GM21360 (cell line): ENCODE data around the gene ANTXR1.
"Not testable (repeated sequence)": the region's sequence is repeated elsewhere in the genome, so short reads cannot be mapped to it uniquely, and the experiment has no call there.

ENCODE experiments used
- ATAC-seq: cut with Tn5 transposase; IDR thresholded peaks from one replicate; pipeline ENCODE4 v1.9.1; 2021; ENCODE audit warnings: mild to moderate bottlenecking, moderate library complexity; ENCODE audit not compliant: unreplicated experiment

Gene ANTXR1

DNA sequence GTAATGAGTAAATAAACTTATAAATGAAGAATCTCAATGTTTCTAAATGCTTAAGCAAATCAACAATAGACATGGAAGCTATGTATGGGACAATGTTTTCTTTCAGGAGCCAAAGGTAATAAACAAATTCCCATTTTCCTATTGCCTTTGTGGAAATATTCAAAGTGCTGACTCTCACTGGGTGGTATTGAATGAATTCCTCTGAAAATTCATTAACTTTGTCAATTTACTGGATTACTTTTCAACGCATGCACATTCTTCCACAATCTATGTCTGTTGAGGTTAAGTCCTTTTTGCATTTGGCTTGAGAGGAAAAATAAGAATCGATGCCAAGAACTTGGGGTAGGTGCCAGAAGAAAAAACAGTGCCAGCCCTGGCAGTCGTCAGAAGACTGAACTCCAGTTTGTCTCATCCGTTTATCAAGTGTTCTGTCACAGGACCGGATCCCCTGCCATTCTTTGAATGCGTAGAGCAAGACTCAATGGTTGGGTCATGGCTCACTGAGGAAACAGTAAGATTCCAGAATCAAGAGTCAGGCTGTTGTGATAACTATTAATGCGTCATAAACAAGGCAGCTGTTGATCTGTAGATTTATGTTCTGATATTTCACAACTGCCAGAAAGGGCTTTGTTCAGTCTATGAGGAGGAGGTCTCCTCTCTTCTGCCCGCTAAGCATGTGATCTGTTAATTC, 240.8 kb downstream of the ANTXR1 start:
- no peak for ATAC-seq

GRCh38 chr2:69255760-69256159, 242.8 kb downstream of the ANTXR1 start:
- ATAC-seq: no peak

- not testable (repeated sequence) for ATAC-seq
These were observed 247.1 kb downstream of the ANTXR1 start for GRCh38 chr2:69259994-69260591.

DNA sequence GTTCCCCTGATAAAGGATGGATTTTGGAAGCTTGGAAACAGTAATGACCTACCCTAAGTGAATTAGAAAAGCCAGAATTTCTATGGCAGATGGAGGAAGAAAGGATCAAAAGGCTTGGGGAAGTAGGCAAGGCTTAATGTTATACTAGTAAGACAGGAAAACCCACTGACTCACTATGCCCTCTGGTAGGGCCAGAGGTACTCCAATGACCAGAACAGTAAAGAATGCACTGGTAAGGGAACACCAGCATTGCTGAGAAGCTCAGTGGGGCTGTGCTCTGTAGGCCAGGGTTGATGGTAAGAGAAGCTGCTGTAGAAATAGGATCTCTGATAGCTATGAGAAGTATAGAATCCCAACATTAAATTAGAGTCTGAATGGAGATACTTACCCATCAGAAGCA, 247.7 kb downstream of the ANTXR1 start:
- no peak for ATAC-seq

DNA sequence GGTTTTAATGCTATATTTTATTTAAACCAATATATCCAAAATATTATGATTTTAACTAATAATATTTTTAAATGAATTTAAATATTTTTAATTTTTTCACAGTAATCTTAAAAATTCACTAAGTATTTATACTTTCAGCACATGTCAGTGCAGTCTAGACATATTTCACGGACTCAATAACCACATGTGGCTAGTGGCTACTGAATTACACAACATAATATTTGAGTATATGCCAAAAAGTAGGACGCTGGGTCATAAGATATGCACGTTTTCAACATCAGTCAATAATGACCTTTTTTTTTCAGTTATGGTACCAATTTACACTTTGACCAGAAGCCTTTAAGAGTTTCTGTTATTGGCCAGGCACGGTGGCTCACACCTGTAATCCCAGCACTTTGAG, 256.4 kb downstream of the ANTXR1 start:
- no peak for ATAC-seq

DNA sequence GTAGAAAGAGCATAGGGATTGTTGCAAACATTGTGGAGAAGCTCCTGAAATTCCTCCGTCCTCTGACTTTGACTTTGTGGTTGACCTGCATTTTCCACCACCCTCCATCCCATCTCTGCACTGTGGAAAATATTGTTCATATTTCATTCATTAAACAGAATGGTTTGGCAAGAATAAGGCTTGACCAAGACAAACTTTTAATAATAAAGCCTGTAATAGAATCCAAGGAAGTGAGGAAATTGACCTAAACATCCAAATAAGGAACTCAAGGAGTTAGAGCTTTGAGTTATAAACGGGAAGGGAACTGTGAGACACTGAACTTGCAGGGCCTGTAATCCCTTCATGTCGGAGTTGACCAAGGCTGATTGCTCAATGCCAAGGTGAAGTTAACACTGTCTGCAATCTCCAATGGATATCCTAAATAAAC, 258.9 kb downstream of the ANTXR1 start:
- no peak for ATAC-seq

DNA sequence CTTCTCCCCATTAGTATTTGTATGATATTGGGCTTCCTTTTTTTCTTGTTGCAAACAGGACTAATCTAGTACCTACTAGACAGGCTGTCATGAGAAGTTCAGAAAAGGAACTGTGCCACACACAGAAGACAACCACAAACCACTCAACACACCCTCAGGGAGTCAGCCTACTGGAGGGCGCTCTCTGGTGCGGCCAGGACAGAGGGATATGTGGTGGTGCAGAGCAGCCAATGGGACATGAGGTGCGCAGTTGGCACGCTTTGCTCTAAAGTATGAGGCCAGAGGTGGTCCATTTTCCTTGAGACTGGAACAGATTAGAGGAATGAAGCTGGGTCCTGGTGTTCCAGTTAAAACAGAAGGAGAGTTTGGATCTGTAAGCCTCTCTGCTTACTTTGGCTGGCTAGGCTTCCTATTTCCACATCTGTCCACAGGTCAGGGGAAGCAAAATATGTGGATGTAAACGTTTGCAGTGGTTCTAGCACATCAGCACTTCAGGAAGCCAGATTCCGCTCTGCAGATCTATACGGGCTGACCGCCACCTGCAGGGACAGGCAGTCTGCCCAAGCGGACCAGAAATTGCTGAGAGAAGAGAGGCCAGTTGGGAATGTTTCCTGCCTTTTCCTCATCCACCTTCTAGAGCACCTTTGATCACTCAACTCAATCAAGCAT, 260.0 kb downstream of the ANTXR1 start:
- no peak for ATAC-seq

- no peak for ATAC-seq
These were observed 262.5 kb downstream of the ANTXR1 start for GRCh38 chr2:69275490-69275889.

GRCh38 chr2:69278366-69278765, 265.4 kb downstream of the ANTXR1 start:
- no peak for ATAC-seq

GRCh38 chr2:69279211-69279610, 266.2 kb downstream of the ANTXR1 start:
- no peak for ATAC-seq

GRCh38 chr2:69279931-69280681, 267.1 kb downstream of the ANTXR1 start:
- no peak for ATAC-seq

DNA sequence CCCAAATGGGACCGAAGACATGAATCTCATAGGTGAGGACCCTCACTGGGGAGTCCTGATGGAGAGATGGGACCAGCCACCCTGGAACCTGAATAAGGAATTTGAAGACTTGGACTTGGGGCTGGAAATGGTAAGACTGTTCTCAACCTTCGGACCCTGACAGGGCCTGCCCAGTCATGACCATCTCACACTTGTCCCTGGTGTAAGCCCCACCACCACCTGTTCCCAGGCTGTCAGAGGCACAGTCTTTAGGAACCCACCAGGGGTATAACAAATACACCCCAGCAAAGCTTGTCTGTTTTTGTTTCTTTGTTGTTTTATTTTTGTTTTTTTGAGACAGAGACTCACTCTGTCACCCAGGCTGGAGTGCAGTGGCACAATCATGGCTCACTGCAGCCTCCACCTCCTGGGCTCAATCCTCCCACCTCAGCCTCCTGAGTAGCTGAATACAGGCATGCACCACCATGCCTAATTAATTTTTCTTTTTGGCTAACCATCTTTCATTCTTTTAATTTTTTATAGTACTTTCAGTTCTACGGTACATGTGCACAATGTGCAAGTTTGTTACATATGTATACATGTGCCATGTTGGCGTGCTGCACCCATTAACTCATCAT, 267.9 kb downstream of the ANTXR1 start:
- no peak for ATAC-seq

GRCh38 chr2:69285379-69285894, 272.5 kb downstream of the ANTXR1 start:
- no peak for ATAC-seq

GRCh38 chr2:69287544-69287943, 274.6 kb downstream of the ANTXR1 start:
- ATAC-seq: no peak

DNA sequence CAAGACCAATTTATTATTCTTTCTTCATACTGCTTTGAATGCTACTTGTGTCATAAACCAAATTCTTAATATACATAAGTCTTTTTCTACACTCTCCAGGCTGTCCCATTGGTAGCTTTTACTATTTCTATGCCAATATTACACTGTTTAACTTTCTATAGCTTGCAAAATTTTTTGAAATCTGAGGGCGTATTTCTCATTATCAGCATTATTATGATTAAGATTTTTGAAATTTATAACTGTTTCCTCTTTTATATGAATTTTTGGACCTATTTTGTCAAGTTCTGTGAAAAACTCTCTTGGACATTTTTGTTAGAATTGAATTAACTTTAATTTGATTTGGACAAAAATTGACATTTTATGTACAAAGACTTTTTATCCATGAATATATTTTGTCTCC, 275.4 kb downstream of the ANTXR1 start:
- no peak for ATAC-seq

GRCh38 chr2:69291004-69291650, 278.1 kb downstream of the ANTXR1 start:
- ATAC-seq: no peak

DNA sequence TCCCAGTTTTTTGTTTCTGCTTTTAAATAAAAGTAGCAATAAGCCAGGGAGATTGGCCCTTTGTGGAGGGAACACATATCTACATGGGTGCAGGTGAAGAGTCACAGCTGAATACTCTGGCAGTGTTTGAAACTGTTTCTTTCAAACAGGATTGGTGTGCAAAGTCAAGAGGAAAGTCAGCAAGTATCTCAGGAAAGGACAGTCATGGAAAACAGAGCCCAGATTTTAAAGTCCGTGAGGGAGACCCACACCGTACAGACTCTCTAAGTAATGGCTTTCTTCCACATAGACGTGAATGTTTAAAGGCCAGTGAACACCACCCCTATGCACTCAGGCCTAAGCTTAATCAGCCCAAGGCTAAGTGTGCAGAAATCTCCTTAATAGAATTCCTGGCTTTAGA, 278.7 kb downstream of the ANTXR1 start:
- ATAC-seq: no peak

- no peak for ATAC-seq
These were observed 279.3 kb downstream of the ANTXR1 start for GRCh38 chr2:69292256-69292655.

DNA sequence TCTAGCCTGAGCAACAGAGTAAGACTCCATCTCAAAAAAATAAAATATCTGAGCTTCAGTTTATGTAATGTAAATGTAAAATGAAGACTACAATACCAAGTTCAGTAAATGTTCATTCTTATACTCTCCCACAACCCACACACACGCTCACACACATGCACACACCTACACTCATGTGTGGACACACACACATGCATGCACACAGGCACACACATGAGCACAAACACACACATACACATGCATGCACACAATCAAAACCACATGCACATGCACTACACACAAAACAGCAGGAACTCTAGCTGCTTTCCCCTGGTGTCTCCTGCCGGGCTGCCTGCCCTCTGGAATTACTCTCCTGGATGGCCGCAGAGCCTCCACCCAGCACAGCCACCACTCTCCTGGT, 283.4 kb downstream of the ANTXR1 start:
- ATAC-seq: no peak

GRCh38 chr2:69297216-69297615, 284.2 kb downstream of the ANTXR1 start:
- ATAC-seq: no peak
